C4-2B (cell line): ENCODE data around the gene ZBTB25.

Experiments
- CTCF ChIP-seq: fragments of 450-650 bp; conservative IDR thresholded peaks from 2 replicates; pipeline ENCODE4 v1.5.1; 2017; ENCODE audit warnings: mild to moderate bottlenecking
- ZFX ChIP-seq: fragments of 450-650 bp; IDR thresholded peaks from 2 replicates; pipeline ENCODE4 v1.6.1; 2017

GRCh38 chr14:64510825-64511671 is 7.4 kb upstream of the ZBTB25 start:
- TF ChIP-seq CTCF (peak; percentile 97), ZFX (no peak)
